ENCODE measurements around the gene LMO1. TPM values are rescaled to one million over a fixed set of nuclear protein-coding genes. Genes with fewer than 3 reads are reported as not detected.

The LMO1 gene
- total RNA-seq, 2 experiments from 2014 or later, result not detected

DNA sequence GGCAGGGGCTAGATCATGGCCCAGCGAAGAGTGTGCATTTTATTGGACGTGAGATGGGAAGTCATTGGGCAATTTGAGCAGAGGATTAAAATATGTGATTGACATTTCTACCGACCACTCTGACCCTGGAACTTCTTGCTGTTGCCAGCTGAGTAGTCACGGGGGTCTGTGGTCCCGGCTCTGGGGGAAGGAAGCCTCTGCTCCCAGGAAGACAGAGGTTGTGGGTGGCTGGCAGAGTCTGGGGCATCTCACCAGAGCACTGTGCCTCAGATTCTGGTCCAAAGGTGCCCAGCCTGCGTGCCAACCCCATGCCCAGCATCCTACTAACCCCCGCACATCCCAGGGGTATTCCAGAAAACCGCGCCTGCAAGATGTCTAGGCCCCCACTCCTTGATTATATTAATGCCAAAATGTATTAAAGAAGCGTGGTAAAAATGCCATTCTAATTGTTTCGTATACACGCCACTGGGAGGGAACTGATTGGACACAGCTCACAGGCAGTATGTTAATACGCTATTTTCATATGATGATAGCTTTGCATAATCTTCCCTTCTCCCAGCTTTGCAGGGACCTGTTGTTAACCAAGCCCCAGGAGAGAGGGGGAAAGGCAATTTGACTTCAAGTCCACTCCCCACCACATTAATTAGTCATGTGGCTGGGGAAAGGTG lies 25.3 kb upstream of the LMO1 start:
- no peak overlapping the region for H3K27ac Mint-ChIP-seq
- H3K9me3 ChIP-seq (ENCODE audit: control insufficient read depth in 1 of 2, insufficient read depth in 1 of 2, low read length in 2 of 2), result no peaks in the 10 kb centered on the region
- no peak overlapping the region for H3K4me3 ChIP-seq (ENCODE audit: low read length)
- ATAC-seq (ENCODE audit: poor library complexity) (no peak), DNase-seq (no peak)
- ChIA-PET CTCF (no interaction called here), POLR2A (no interaction called here)
- no peaks in the 10 kb centered on the region for H3K36me3 Mint-ChIP-seq (ENCODE audit: low read depth)
- intact Hi-C loops (cut with DNase I, micrococcal nuclease), result no loop called here
- H3K4me1 Mint-ChIP-seq (ENCODE audit: low read depth), result no peaks in the 10 kb centered on the region
- peaks cover 7% of the 10 kb centered on the region for H3K27me3 Mint-ChIP-seq
- no peak overlapping the region for H3K27ac ChIP-seq (ENCODE audit: low read depth in 1 of 2, low read length in 2 of 2)
- H3K4me3 Mint-ChIP-seq, result no peak overlapping the region
- H3K36me3 ChIP-seq (ENCODE audit: insufficient read depth, low read length), result no peaks in the 10 kb centered on the region
- H3K9me3 Mint-ChIP-seq, result no peaks in the 10 kb centered on the region
- TF ChIP-seq, protein P1, sequence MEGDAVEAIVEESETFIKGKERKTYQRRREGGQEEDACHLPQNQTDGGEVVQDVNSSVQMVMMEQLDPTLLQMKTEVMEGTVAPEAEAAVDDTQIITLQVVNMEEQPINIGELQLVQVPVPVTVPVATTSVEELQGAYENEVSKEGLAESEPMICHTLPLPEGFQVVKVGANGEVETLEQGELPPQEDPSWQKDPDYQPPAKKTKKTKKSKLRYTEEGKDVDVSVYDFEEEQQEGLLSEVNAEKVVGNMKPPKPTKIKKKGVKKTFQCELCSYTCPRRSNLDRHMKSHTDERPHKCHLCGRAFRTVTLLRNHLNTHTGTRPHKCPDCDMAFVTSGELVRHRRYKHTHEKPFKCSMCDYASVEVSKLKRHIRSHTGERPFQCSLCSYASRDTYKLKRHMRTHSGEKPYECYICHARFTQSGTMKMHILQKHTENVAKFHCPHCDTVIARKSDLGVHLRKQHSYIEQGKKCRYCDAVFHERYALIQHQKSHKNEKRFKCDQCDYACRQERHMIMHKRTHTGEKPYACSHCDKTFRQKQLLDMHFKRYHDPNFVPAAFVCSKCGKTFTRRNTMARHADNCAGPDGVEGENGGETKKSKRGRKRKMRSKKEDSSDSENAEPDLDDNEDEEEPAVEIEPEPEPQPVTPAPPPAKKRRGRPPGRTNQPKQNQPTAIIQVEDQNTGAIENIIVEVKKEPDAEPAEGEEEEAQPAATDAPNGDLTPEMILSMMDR (IDR thresholded peaks at IDR 0.05), result no peak
- H3K27me3 ChIP-seq (ENCODE audit: control insufficient read depth in 1 of 2, insufficient read depth in 2 of 2, low read length in 2 of 2), result peaks cover 3 to 4% of the 10 kb centered on the region in 2 experiments
- no peaks in the 10 kb centered on the region for H3K4me1 ChIP-seq (ENCODE audit: insufficient read depth, low read length)

DNA sequence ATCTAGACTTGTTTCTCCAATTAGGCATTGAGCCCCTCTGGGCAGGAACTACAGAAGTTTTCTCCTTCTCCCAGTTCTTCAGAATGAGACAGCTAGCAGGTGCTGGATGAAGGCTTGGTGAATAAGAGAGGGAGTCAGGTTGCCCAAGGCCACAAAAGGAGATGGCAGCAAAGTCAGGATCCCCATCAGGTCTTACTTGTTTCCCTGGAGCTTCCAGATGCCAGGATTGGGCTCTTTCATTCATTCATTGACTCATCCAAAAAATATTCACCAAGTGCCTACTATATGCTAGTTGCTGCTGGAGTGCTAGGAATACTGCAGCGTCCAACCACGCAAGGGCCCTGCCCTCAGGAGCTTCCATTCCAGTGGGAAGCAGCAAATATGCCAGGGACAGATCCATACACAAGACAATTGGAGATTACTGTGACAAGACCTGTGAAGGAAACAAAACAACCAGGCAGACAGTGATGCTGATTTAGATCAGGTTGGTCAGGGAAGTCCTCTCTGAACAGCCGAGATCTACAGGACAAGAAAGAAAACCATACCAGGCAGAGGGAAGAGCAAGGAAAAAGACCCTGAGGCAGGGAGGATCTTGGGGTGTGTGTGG lies 24.6 kb upstream of the LMO1 start:
- Mint-ChIP-seq H3K27ac (no peak overlapping the region), H3K36me3 (ENCODE audit: low read depth) (no peaks in the 10 kb centered on the region), H3K4me1 (ENCODE audit: low read depth) (no peaks in the 10 kb centered on the region), H3K9me3 (no peaks in the 10 kb centered on the region), H3K4me3 (no peak overlapping the region), H3K27me3 (peaks cover 7% of the 10 kb centered on the region)
- H3K27ac ChIP-seq (ENCODE audit: low read depth in 1 of 2, low read length in 2 of 2), result no peak overlapping the region
- H3K27me3 ChIP-seq (ENCODE audit: control insufficient read depth in 1 of 2, insufficient read depth in 2 of 2, low read length in 2 of 2), result peaks cover 6 to 7% of the 10 kb centered on the region in 2 experiments
- H3K4me3 ChIP-seq (ENCODE audit: low read length), result no peak overlapping the region
- CTCF ChIA-PET, result no interaction called here
- H3K4me1 ChIP-seq (ENCODE audit: insufficient read depth, low read length), result no peaks in the 10 kb centered on the region
- no peaks in the 10 kb centered on the region for H3K36me3 ChIP-seq (ENCODE audit: insufficient read depth, low read length)
- no peak for ATAC-seq (ENCODE audit: poor library complexity)
- intact Hi-C loops (cut with DNase I, micrococcal nuclease), result no loop called here
- POLR2A ChIA-PET, result no interaction called here
- TF ChIP-seq, protein P1 (IDR thresholded peaks at IDR 0.05), result no peak
- DNase-seq, result no peak
- H3K9me3 ChIP-seq (ENCODE audit: control insufficient read depth in 1 of 2, insufficient read depth in 1 of 2, low read length in 2 of 2), result no peaks in the 10 kb centered on the region

DNA sequence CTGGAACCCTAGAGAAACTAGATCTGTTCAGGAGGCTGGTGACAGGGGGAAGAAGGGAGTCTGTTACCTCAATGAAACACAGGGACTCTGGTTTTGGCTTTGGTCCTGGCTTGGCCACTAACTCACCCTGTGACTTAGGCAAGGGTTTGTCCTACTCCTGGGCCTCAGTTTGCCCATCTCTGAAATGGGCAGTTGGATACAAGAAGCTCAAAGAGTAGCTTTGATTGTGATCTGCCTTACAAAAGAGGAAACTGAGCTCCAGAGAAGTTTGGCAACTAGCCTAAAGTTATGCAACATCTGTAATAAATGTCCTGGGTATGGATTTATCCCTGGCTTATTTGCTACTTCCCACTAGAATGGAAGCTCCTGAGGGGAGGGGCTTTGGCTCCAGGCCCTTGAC lies 24.0 kb upstream of the LMO1 start:
- no peak for DNase-seq
- Histone ChIP-seq H3K27me3 (ENCODE audit: control insufficient read depth in 1 of 2, insufficient read depth in 2 of 2, low read length in 2 of 2) (peaks cover 6 to 9% of the 10 kb centered on the region in 2 experiments), H3K36me3 (ENCODE audit: insufficient read depth, low read length) (no peaks in the 10 kb centered on the region), H3K27ac (ENCODE audit: low read depth in 1 of 2, low read length in 2 of 2) (no peak overlapping the region), H3K4me1 (ENCODE audit: insufficient read depth, low read length) (no peaks in the 10 kb centered on the region), H3K9me3 (ENCODE audit: control insufficient read depth in 1 of 2, insufficient read depth in 1 of 2, low read length in 2 of 2) (no peaks in the 10 kb centered on the region), H3K4me3 (ENCODE audit: low read length) (no peak overlapping the region)
- Mint-ChIP-seq H3K9me3 (no peaks in the 10 kb centered on the region), H3K4me1 (ENCODE audit: low read depth) (no peaks in the 10 kb centered on the region), H3K36me3 (ENCODE audit: low read depth) (no peaks in the 10 kb centered on the region), H3K4me3 (no peak overlapping the region), H3K27ac (no peak overlapping the region), H3K27me3 (peaks cover 7% of the 10 kb centered on the region)
- no peak for ATAC-seq (ENCODE audit: poor library complexity)
- ChIA-PET POLR2A (no interaction called here), CTCF (no interaction called here)
- intact Hi-C loops (cut with DNase I, micrococcal nuclease), result no loop called here
- TF ChIP-seq, protein P1 (IDR thresholded peaks at IDR 0.05), result no peak
